Ovary (tissue), 3 donors: ENCODE results near the gene GLT1D1.

Experiments used
- CTCF ChIP-seq, 3 donors: fragments of 450-650 bp in 2 of 3; fragments of 200-600 bp in 1 of 3; IDR thresholded peaks; one replicate each; pipeline versions ENCODE4 v1.5.1 to v1.8.0; 2016 to 2022; ENCODE audit warnings: antibody characterized with exemption in 3 of 3, mild to moderate bottlenecking in 1 of 3
- EP300 ChIP-seq: sonication (generic); formaldehyde crosslinking; IDR thresholded peaks from one replicate; pipeline ENCODE4 v1.6.1; 2017; ENCODE audit warnings: antibody characterized with exemption
- POLR2A ChIP-seq: fragments of 450-650 bp; IDR thresholded peaks from one replicate; pipeline ENCODE4 v1.6.1; 2017; ENCODE audit warnings: antibody characterized with exemption, mild to moderate bottlenecking, moderate library complexity
- donor health status: DM: no; HTN: no; CAD: no.

DNA sequence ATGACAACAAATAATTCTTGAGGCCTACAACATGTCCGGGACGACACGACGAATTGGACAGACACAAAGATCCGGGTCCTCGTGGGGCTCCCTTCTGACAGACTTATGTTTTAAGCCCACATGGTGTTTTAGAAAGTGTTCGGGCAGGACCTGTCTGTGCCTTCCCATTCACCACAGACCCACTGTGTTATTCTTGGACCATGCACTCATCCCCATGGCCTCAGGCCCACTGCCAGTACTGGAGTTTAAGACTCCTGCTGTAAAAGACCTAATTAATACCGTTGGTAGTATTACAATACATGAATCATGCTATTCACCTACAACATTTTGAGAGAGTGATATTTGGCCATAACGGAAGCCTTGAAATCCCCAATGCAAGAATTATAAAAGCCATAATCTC lies 49.5 kb upstream of the GLT1D1 start:
- TF ChIP-seq CTCF (IDR thresholded peaks at IDR 0.05) (no peak), POLR2A (no peak), EP300 (no peak)
